Iris pigment epithelial cell (primary cell): ENCODE measurements around the gene CLBA1.
"Not testable (repeated sequence)": the region's sequence is repeated elsewhere in the genome, so short reads cannot be mapped to it uniquely, and the experiment has no call there.

ENCODE experiments used
- DNase-seq: peaks from one replicate; pipeline ENCODE4 v3.0.0-alpha.2; 2011; ENCODE audit warnings: low read depth

The CLBA1 gene

GRCh38 chr14:104947881-104948735 lies 37.5 kb upstream of the CLBA1 start:
- not testable (repeated sequence) for DNase-seq

- no peak for DNase-seq
These were observed 36.9 kb upstream of the CLBA1 start for GRCh38 chr14:104948736-104949031.

- DNase-seq, result not testable (repeated sequence)
These were observed 36.1 kb upstream of the CLBA1 start for GRCh38 chr14:104949406-104949955.

- DNase-seq, result no peak
These were observed 35.6 kb upstream of the CLBA1 start for GRCh38 chr14:104950021-104950420.

GRCh38 chr14:104950701-104951100 lies 34.9 kb upstream of the CLBA1 start:
- not testable (repeated sequence) for DNase-seq

GRCh38 chr14:104951863-104952657 lies 33.5 kb upstream of the CLBA1 start:
- not testable (repeated sequence) for DNase-seq

GRCh38 chr14:104953097-104953496 lies 32.5 kb upstream of the CLBA1 start:
- DNase-seq, result no peak

GRCh38 chr14:104953896-104954656 lies 31.5 kb upstream of the CLBA1 start:
- DNase-seq, result no peak

- no peak for DNase-seq
These were observed 30.7 kb upstream of the CLBA1 start for GRCh38 chr14:104954746-104955395.

- no peak for DNase-seq
These were observed 30.2 kb upstream of the CLBA1 start for GRCh38 chr14:104955396-104955770.

- no peak for DNase-seq
These were observed 29.2 kb upstream of the CLBA1 start for GRCh38 chr14:104956290-104956890.

- peak; percentile 15 for DNase-seq
These were observed 28.2 kb upstream of the CLBA1 start for GRCh38 chr14:104957146-104958113.

GRCh38 chr14:104964546-104964945 lies 21.0 kb upstream of the CLBA1 start:
- no peak for DNase-seq

- DNase-seq, result no peak
These were observed 19.9 kb upstream of the CLBA1 start for GRCh38 chr14:104965561-104966231.

- no peak for DNase-seq
These were observed 19.2 kb upstream of the CLBA1 start for GRCh38 chr14:104966261-104966865.

- no peak for DNase-seq
These were observed 18.6 kb upstream of the CLBA1 start for GRCh38 chr14:104966981-104967385.

- DNase-seq, result peak; percentile 40
These were observed 18.0 kb upstream of the CLBA1 start for GRCh38 chr14:104967386-104968152.

- DNase-seq, result peak; percentile 45
These were observed 17.4 kb upstream of the CLBA1 start for GRCh38 chr14:104968153-104968527.
